OCI-LY3 (cell line): ENCODE results near the gene DOCK4.

Experiments
- CTCF ChIP-seq: fragments of 200-600, 300-600 bp; sonication (generic); IDR thresholded peaks from 2 replicates; pipeline ENCODE4 v1.5.1; 2014; ENCODE audit warnings: antibody characterized with exemption, low read length, low read depth
- EZH2phosphoT487 ChIP-seq: fragments of 200-600 bp; shearing (Covaris generic); IDR thresholded peaks from 2 replicates; pipeline ENCODE4 v1.6.1; 2018; ENCODE audit warnings: antibody characterized with exemption, mixed run types, low read depth

GRCh38 chr7:112068967-112069366, 137.2 kb downstream of the DOCK4 start:
- no peak for TF ChIP-seq CTCF
- no peak for TF ChIP-seq EZH2phosphoT487
